Muscle of leg (tissue), 11 donors: ENCODE measurements around the gene CFAP91. TPM values are rescaled to one million over a fixed set of nuclear protein-coding genes. Genes with fewer than 3 reads are reported as not detected.

Experiments used
- DNase-seq: peaks from one replicate; pipeline ENCODE4 v3.0.0; 2013
- H3K27ac ChIP-seq: one replicate; pipeline ENCODE4 v1.5.1; 2013; ENCODE audit warnings: mild to moderate bottlenecking, low read length, control low read depth
- H3K27me3 ChIP-seq: one replicate; pipeline ENCODE4 v1.6.1; 2013; ENCODE audit warnings: low read length; ENCODE audit not compliant: control insufficient read depth, insufficient read depth
- H3K36me3 ChIP-seq: one replicate; pipeline ENCODE4 v1.6.1; 2013; ENCODE audit warnings: low read length; ENCODE audit not compliant: control insufficient read depth, insufficient read depth
- H3K4me1 ChIP-seq: one replicate; pipeline ENCODE4 v1.6.1; 2013; ENCODE audit warnings: low read length; ENCODE audit not compliant: control insufficient read depth, insufficient read depth
- H3K4me3 ChIP-seq: one replicate; pipeline ENCODE4 v1.5.1; 2013; ENCODE audit warnings: low read length, control low read depth
- H3K9me3 ChIP-seq: replicated peaks from 2 replicates; pipeline ENCODE4 v1.6.1; 2013; ENCODE audit warnings: low read depth, low read length; ENCODE audit not compliant: control insufficient read depth
- WGBS: methylation state at CpG from one replicate; pipeline ENCODE4 v1.1.5; 2013; ENCODE audit warnings: missing lambda C conversion rate; ENCODE audit not compliant: insufficient coverage; 5-methylcytosine and 5-hydroxymethylcytosine counted together
- polyA plus RNA-seq, 8 donors: library from polyadenylated mRNA; unstranded; fragments of 120-200 nt; gene quantifications; one replicate each; pipeline versions ENCODE4 v1.2.1 to v1.2.3, GENCODE V29; 2013; ENCODE audit warnings: inconsistent platforms in 1 of 8, low replicate concordance in 1 of 8; ENCODE audit not compliant: insufficient read length in 8 of 8, insufficient read depth in 1 of 8
- total RNA-seq: library from RNA; stranded (reverse); fragments of 120-200 nt; gene quantifications from one replicate; pipeline ENCODE4 v1.2.4, GENCODE V29; 2013

The CFAP91 gene
- total and polyA plus RNA-seq, 9 donors, result 0.33 to 1.4 (median 0.82) TPM

DNA sequence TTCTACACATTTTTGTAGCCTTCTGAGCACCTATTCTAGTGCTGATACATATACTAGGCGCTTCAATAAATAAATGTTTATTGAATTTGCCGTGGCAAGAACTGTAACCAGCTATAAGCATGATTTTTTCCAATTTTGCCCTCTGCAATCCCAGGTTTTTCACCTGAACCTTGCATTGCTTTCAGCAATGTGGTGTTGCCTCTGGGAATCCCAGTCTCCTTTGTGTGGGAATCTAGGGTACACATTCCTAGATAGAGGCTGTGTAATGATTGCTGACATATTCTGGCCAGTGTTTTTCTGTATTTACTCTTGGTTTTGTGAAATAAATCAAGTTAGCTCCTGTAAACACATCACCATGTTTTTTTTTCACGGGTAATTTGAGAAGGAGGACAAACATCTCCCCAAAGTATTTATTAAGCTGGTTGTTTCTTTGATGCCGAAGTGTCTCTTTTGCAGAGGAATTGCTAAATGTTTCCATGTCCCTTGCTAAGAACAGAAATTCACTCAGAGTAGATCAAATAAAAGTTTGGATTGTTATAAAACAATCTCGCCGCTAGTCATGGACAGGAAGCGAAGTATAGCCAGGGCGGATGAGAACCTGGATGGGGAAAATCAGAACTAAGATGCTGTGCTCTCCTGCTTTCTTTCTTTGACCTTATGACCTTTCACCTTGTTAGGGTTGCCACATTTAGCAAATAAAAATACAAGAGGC lies 1.2 kb downstream of the CFAP91 start:
- no peak for DNase-seq

DNA sequence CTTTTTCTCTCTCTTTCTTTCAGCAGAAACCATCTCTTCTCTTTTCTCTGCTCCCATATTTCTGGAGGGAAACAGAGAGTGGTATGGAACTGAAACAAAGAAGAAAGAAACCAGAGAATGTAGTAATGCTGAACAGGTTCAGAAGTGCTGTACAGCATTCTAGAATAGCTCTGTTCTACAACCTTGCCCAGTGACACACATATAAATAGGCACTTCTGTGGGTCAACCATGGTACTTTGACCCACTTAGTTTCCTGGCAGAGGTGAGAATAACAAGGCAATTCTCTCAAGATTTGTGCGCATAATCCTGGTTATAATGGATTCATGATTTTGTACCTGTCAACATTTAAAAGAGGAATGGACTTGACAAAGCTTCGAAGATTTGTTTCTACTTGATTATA lies 12.3 kb downstream of the CFAP91 start:
- WGBS, result no CpG with 5 or more reads among the region's 2 CpGs
- no peaks in the 10 kb centered on the region for H3K4me1 ChIP-seq
- DNase-seq, result no peak

More for the DNA sequence above, 1.2 kb downstream of the CFAP91 start:
- no CpG with 5 or more reads among the region's 8 CpGs for WGBS
- Histone ChIP-seq H3K36me3 (no peaks in the 10 kb centered on the region), H3K4me1 (peaks cover 8% of the 10 kb centered on the region), H3K27me3 (peaks cover 10% of the 10 kb centered on the region), H3K9me3 (no peaks in the 10 kb centered on the region), H3K27ac (no peak overlapping the region), H3K4me3 (no peak overlapping the region)

DNA sequence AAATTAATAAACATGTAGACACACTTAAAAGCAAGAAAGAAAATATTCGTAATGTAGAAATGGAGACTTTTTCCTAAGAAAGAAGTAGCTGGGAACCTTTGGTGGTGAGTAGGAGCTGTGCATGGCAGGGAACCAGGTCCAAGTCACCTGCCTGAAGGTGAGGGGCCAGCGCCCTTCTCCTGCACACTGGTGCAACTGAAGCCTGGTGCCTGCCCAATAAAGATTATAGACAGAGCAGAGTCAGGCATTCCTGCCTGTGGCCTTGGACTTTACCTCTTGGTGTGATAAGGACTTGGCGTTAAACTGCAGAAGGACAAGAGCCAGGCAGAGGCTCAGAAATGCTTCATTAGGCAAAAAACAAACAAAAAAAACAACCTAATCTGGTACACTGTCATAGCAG lies 14.2 kb downstream of the CFAP91 start:
- Histone ChIP-seq H3K4me3 (no peak overlapping the region), H3K36me3 (no peaks in the 10 kb centered on the region), H3K27me3 (no peaks in the 10 kb centered on the region), H3K9me3 (no peaks in the 10 kb centered on the region), H3K4me1 (no peaks in the 10 kb centered on the region), H3K27ac (no peak overlapping the region)
- no peak for DNase-seq
- 100% methylated on average over 2 of the region's 3 CpGs for WGBS

More for the DNA sequence above, 12.3 kb downstream of the CFAP91 start:
- Histone ChIP-seq H3K4me3 (no peak overlapping the region), H3K27ac (no peak overlapping the region), H3K36me3 (no peaks in the 10 kb centered on the region), H3K27me3 (no peaks in the 10 kb centered on the region), H3K9me3 (no peaks in the 10 kb centered on the region)

GRCh38 chr3:119717520-119717919 lies 14.7 kb downstream of the CFAP91 start:
- Histone ChIP-seq H3K4me3 (no peak overlapping the region), H3K4me1 (no peaks in the 10 kb centered on the region), H3K36me3 (no peaks in the 10 kb centered on the region), H3K27me3 (no peaks in the 10 kb centered on the region), H3K27ac (no peak overlapping the region), H3K9me3 (no peaks in the 10 kb centered on the region)
- 44% methylated on average over 3 of the region's 5 CpGs for WGBS
- DNase-seq, result no peak

GRCh38 chr3:119723022-119723421 lies 20.2 kb downstream of the CFAP91 start:
- Histone ChIP-seq H3K4me1 (no peaks in the 10 kb centered on the region), H3K27ac (no peak overlapping the region), H3K36me3 (no peaks in the 10 kb centered on the region), H3K4me3 (no peak overlapping the region), H3K9me3 (no peaks in the 10 kb centered on the region), H3K27me3 (no peaks in the 10 kb centered on the region)
- no peak for DNase-seq
- WGBS, result no CpG with 5 or more reads among the region's 2 CpGs

GRCh38 chr3:119726909-119727308 lies 24.1 kb downstream of the CFAP91 start:
- Histone ChIP-seq H3K4me3 (no peak overlapping the region), H3K27ac (no peak overlapping the region), H3K4me1 (no peaks in the 10 kb centered on the region), H3K27me3 (no peaks in the 10 kb centered on the region), H3K9me3 (no peaks in the 10 kb centered on the region), H3K36me3 (no peaks in the 10 kb centered on the region)
- no peak for DNase-seq
- no CpG with 5 or more reads among the region's 2 CpGs for WGBS

DNA sequence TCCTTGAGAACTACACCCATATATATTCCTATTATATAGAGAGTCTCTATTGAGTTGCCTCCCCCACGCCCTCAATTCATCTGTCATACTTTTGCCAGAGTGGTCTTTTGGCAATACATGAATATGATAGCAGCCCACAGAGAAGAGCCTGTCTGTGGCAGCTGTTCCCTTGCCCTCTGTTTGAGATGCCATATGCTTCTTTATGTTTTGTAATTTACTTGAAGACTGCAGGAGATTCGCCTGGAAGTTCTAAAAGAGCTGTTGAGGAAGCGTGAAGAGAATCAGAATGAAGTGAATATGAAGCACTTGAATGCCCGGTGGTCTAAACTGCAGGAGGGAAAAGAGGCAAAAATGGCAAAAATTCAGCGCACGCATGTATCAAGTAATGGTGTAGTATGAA lies 27.2 kb downstream of the CFAP91 start:
- no peaks in the 10 kb centered on the region for H3K27me3 ChIP-seq
- no peaks in the 10 kb centered on the region for H3K9me3 ChIP-seq

GRCh38 chr3:119731560-119732343 lies 28.9 kb downstream of the CFAP91 start:
- no peaks in the 10 kb centered on the region for H3K9me3 ChIP-seq
- 80% methylated on average over 3 of the region's 8 CpGs for WGBS

More for the DNA sequence above, 27.2 kb downstream of the CFAP91 start:
- Histone ChIP-seq H3K4me3 (no peak overlapping the region), H3K27ac (no peak overlapping the region), H3K4me1 (no peaks in the 10 kb centered on the region), H3K36me3 (no peaks in the 10 kb centered on the region)
- WGBS, result 96% methylated on average over 5 of the region's 6 CpGs
- no peak for DNase-seq

GRCh38 chr3:119733812-119734211 lies 31.0 kb downstream of the CFAP91 start:
- Histone ChIP-seq H3K4me3 (no peak overlapping the region), H3K27ac (no peak overlapping the region), H3K9me3 (no peaks in the 10 kb centered on the region), H3K4me1 (no peaks in the 10 kb centered on the region), H3K27me3 (no peaks in the 10 kb centered on the region), H3K36me3 (no peaks in the 10 kb centered on the region)
- no CpG with 5 or more reads among the region's 5 CpGs for WGBS
- DNase-seq, result no peak

More at GRCh38 chr3:119731560-119732343, 28.9 kb downstream of the CFAP91 start:
- Histone ChIP-seq H3K36me3 (no peaks in the 10 kb centered on the region), H3K27me3 (no peaks in the 10 kb centered on the region), H3K4me3 (no peak overlapping the region), H3K4me1 (no peaks in the 10 kb centered on the region), H3K27ac (no peak overlapping the region)
- DNase-seq, result no peak

GRCh38 chr3:119738741-119739140 lies 35.9 kb downstream of the CFAP91 start:
- no peak for DNase-seq
- Histone ChIP-seq H3K27ac (no peak overlapping the region), H3K36me3 (no peaks in the 10 kb centered on the region), H3K4me1 (no peaks in the 10 kb centered on the region), H3K27me3 (no peaks in the 10 kb centered on the region), H3K9me3 (no peaks in the 10 kb centered on the region), H3K4me3 (no peak overlapping the region)
